GM12801 (cell line): Measurements from ENCODE around the gene SYT13.

Source experiments
- CTCF ChIP-seq: IDR thresholded peaks from one replicate; pipeline ENCODE4 v1.5.1; 2011; ENCODE audit warnings: control low read depth; ENCODE audit not compliant: insufficient read length; ENCODE audit errors: extremely low read depth

SYT13 gene

GRCh38 chr11:45296075-45296474, 9.9 kb upstream of the SYT13 start:
- no peak for TF ChIP-seq CTCF

- TF ChIP-seq CTCF: no peak
Measured at GRCh38 chr11:45294499-45294898, 8.4 kb upstream of the SYT13 start.

GRCh38 chr11:45290586-45290985, 4.4 kb upstream of the SYT13 start:
- no peak for TF ChIP-seq CTCF

GRCh38 chr11:45289369-45289768, 3.2 kb upstream of the SYT13 start:
- no peak for TF ChIP-seq CTCF

GRCh38 chr11:45288339-45288738, 2.2 kb upstream of the SYT13 start:
- TF ChIP-seq CTCF: no peak

GRCh38 chr11:45287316-45287903, 1.3 kb upstream of the SYT13 start:
- no peak for TF ChIP-seq CTCF

GRCh38 chr11:45285250-45285828, 802 bp downstream of the SYT13 start:
- TF ChIP-seq CTCF: no peak
